ENCODE data around the gene ERAL1.

Gene ERAL1

GRCh38 chr17:28885363-28885762 is 30.5 kb downstream of the ERAL1 start:
- no peak for TF ChIP-seq CTCF (IDR thresholded peaks at IDR 0.05)

- no peak for TF ChIP-seq CTCF (IDR thresholded peaks at IDR 0.05)
These were observed 31.1 kb downstream of the ERAL1 start for GRCh38 chr17:28885951-28886350.

- no peak for TF ChIP-seq CTCF (IDR thresholded peaks at IDR 0.05)
These were observed 33.2 kb downstream of the ERAL1 start for GRCh38 chr17:28887871-28888471.

GRCh38 chr17:28888832-28889231 is 34.0 kb downstream of the ERAL1 start:
- no peak for TF ChIP-seq CTCF (IDR thresholded peaks at IDR 0.05)

GRCh38 chr17:28889996-28890395 is 35.2 kb downstream of the ERAL1 start:
- TF ChIP-seq CTCF (IDR thresholded peaks at IDR 0.05), result no peak

GRCh38 chr17:28891201-28891600 is 36.4 kb downstream of the ERAL1 start:
- TF ChIP-seq CTCF (IDR thresholded peaks at IDR 0.05), result no peak

GRCh38 chr17:28892024-28892423 is 37.2 kb downstream of the ERAL1 start:
- TF ChIP-seq CTCF (IDR thresholded peaks at IDR 0.05), result no peak
